Measurements from ENCODE around the gene MCF2L.

GRCh38 chr13:113141601-113141970 is 172.6 kb downstream of the MCF2L start:
- TF ChIP-seq MAFK (IDR thresholded peaks at IDR 0.05; ENCODE audit: partially characterized antibody) (no peak), GATA3 (IDR thresholded peaks at IDR 0.05; ENCODE audit: borderline replicate concordance) (no peak), SREBF2 (IDR thresholded peaks at IDR 0.05) (no peak), RARB (CRISPR knock-in tag; IDR thresholded peaks at IDR 0.05) (no peak), MYC (IDR thresholded peaks at IDR 0.05; ENCODE audit: borderline replicate concordance, low read length) (no peak), RFX5 (IDR thresholded peaks at IDR 0.05) (no peak), KDM5A (IDR thresholded peaks at IDR 0.05) (no peak), HDAC2 (IDR thresholded peaks at IDR 0.05) (no peak), TP53 (CRISPR knock-in tag; IDR thresholded peaks at IDR 0.05) (no peak), MAZ (IDR thresholded peaks at IDR 0.05; ENCODE audit: borderline replicate concordance, low read depth, low read length) (no peak), POLR2A (IDR thresholded peaks at IDR 0.05; ENCODE audit: low read length) (no peak), CBX2 (IDR thresholded peaks at IDR 0.05; ENCODE audit: borderline replicate concordance, low read depth) (no peak)
- TF ChIP-seq, protein P1, sequence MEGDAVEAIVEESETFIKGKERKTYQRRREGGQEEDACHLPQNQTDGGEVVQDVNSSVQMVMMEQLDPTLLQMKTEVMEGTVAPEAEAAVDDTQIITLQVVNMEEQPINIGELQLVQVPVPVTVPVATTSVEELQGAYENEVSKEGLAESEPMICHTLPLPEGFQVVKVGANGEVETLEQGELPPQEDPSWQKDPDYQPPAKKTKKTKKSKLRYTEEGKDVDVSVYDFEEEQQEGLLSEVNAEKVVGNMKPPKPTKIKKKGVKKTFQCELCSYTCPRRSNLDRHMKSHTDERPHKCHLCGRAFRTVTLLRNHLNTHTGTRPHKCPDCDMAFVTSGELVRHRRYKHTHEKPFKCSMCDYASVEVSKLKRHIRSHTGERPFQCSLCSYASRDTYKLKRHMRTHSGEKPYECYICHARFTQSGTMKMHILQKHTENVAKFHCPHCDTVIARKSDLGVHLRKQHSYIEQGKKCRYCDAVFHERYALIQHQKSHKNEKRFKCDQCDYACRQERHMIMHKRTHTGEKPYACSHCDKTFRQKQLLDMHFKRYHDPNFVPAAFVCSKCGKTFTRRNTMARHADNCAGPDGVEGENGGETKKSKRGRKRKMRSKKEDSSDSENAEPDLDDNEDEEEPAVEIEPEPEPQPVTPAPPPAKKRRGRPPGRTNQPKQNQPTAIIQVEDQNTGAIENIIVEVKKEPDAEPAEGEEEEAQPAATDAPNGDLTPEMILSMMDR (IDR thresholded peaks at IDR 0.05) = no peak

Data from A549 (cell line).